Keratinocyte (primary cell): ENCODE results near the gene RAB4B.
"Not testable (repeated sequence)": the region's sequence is repeated elsewhere in the genome, so short reads cannot be mapped to it uniquely, and the experiment has no call there.

ENCODE experiments used
- EZH2 ChIP-seq: IDR thresholded peaks from one replicate; pipeline ENCODE4 v1.6.1; 2012; ENCODE audit warnings: inconsistent platforms, mild to moderate bottlenecking, low read length, moderate library complexity
- TF ChIP-seq, protein P1 (sequence below), 3 experiments: IDR thresholded peaks in 1 of 3; conservative IDR thresholded peaks in 1 of 3; optimal IDR thresholded peaks in 1 of 3; 2 replicates in 2 of 3; 3 replicates in 1 of 3; pipeline versions ENCODE3 to v1.5.1; 2011; ENCODE audit warnings: low read length in 3 of 3, mild to moderate bottlenecking in 3 of 3, moderate library complexity in 2 of 3, control low read depth in 1 of 3, inconsistent platforms in 1 of 3; ENCODE audit not compliant: insufficient read depth in 2 of 3; ENCODE audit errors: extremely low read depth in 1 of 3

DNA sequence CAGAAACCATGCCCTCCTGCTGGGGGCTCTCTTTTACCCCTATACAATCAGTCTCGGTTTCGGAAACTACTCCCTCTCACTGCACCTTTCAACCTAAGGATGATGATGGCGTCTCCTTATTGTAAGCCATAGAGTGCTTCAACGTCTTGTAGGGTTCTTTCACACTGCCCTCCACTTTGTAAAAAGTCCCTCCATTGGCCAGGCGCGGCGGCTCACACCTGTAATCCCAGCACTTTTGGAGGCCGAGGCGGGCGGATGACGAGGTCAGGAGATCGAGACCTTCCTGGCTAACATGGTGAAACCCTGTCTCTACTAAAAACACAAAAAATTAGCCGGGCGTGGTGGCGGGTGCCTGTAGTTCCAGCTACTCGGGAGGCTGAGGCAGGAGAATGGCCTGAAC is 52.7 kb downstream of the RAB4B start:
- TF ChIP-seq, protein P1, sequence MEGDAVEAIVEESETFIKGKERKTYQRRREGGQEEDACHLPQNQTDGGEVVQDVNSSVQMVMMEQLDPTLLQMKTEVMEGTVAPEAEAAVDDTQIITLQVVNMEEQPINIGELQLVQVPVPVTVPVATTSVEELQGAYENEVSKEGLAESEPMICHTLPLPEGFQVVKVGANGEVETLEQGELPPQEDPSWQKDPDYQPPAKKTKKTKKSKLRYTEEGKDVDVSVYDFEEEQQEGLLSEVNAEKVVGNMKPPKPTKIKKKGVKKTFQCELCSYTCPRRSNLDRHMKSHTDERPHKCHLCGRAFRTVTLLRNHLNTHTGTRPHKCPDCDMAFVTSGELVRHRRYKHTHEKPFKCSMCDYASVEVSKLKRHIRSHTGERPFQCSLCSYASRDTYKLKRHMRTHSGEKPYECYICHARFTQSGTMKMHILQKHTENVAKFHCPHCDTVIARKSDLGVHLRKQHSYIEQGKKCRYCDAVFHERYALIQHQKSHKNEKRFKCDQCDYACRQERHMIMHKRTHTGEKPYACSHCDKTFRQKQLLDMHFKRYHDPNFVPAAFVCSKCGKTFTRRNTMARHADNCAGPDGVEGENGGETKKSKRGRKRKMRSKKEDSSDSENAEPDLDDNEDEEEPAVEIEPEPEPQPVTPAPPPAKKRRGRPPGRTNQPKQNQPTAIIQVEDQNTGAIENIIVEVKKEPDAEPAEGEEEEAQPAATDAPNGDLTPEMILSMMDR (optimal IDR thresholded peaks at IDR 0.05 in 1 of 3, IDR thresholded peaks at IDR 0.05 in 1 of 3, conservative IDR thresholded peaks at IDR 0.05 in 1 of 3; ENCODE audit: extremely low read depth in 1 of 3, insufficient read depth in 2 of 3, low read length in 3 of 3), result not testable (repeated sequence)
- TF ChIP-seq EZH2, result not testable (repeated sequence)
